ENCODE data around the gene ZZZ3.
"Not testable (repeated sequence)": the region's sequence is repeated elsewhere in the genome, so short reads cannot be mapped to it uniquely, and the experiment has no call there.

Gene ZZZ3
- long read RNA-seq, donor 1, partial matches to known transcripts = 0 of 3 reads
- long read RNA-seq, donor 1, other reads (novel, unspliced or antisense) = 0 of 3 reads
- long read RNA-seq, donor 2, full-length matches to known transcripts = 4 of 4 reads
- long read RNA-seq, donor 2, partial matches to known transcripts = 0 of 4 reads
- long read RNA-seq, donor 2, other reads (novel, unspliced or antisense) = 0 of 4 reads
- long read RNA-seq, donor 3, partial matches to known transcripts = 0 of 2 reads
- long read RNA-seq, donor 3, other reads (novel, unspliced or antisense) = 0 of 2 reads
- long read RNA-seq, donor 4, full-length matches to known transcripts = 5 of 5 reads
- long read RNA-seq, donor 4, partial matches to known transcripts = 0 of 5 reads
- long read RNA-seq, donor 4, other reads (novel, unspliced or antisense) = 0 of 5 reads
- long read RNA-seq, donor 5, full-length matches to known transcripts = 2 of 2 reads
- long read RNA-seq, donor 5, partial matches to known transcripts = 0 of 2 reads
- long read RNA-seq, donor 5, other reads (novel, unspliced or antisense) = 0 of 2 reads
- long read RNA-seq, donor 6, full-length matches to known transcripts = 8 of 8 reads
- long read RNA-seq, donor 6, partial matches to known transcripts = 0 of 8 reads
- long read RNA-seq, donor 6, other reads (novel, unspliced or antisense) = 0 of 8 reads
- long read RNA-seq, donor 7, partial matches to known transcripts = 8 of 11 reads
- long read RNA-seq, donor 7, other reads (novel, unspliced or antisense) = 0 of 11 reads
- long read RNA-seq, donor 8, full-length matches to known transcripts = 4 of 4 reads
- long read RNA-seq, donor 8, partial matches to known transcripts = 0 of 4 reads
- long read RNA-seq, donor 8, other reads (novel, unspliced or antisense) = 0 of 4 reads

DNA sequence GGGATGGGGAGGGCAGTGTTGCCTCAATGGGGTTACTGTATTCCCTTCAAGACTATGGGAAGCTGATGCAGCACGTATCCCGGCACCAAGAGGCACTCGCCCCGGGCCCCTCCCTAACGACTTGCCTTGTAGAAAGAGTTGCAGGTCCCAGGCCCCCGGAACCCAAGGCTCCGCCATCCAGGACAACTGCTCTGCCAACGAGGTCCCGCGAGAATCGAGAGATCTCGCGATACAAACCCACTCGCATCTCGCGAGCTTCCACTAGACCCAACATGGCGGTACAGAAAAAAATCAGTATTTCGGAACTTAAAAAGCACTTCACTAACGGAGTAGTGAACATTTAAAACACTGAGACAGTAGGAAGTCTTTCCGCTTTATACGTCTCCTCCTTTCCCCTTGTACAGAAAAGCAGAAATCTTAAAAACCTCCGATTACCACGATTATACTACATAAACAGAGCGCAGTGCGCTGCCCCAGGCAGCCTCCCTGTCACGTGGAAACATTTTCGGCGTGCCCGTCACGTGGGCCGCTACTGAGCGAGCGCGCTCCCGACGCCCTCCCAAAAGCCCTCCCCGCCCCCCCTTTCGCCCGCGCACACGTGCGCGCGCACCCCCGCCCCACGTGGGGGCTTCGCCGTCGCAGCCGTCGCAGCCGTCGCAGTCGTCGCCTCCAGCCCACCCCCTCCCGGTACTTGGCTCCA lies at the start of gene ZZZ3:
TSS of gene ZZZ3 (minus strand) at position 199 of the 700 bp plus-strand sequence. CDS start 49,304 bp downstream, outside the sequence.
- DNase-seq = peak; percentile 97

DNA sequence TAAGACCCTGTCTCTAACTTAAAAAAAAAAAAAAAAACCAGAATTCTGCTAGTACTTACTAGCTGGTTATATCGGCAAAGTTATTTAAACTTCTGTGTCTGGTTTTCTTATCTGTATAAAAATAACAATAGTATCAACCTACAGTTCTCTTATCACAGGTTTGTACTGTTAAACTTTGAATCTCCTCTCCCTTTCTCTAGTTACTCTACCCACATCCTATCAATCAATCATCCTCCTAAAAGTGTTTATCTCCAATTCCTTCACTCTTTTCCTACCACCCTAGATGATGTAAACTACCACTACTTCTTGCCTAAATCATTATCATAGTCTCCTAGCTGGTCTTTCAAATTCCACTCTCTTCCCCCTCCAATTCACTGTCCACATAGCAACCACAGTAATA lies 49.6 kb upstream of the ZZZ3 start:
- no peak for DNase-seq

- no peak for DNase-seq
These were observed 43.2 kb upstream of the ZZZ3 start for GRCh38 chr1:77725706-77726105.

- no peak for DNase-seq
These were observed 35.7 kb upstream of the ZZZ3 start for GRCh38 chr1:77718181-77718580.

DNA sequence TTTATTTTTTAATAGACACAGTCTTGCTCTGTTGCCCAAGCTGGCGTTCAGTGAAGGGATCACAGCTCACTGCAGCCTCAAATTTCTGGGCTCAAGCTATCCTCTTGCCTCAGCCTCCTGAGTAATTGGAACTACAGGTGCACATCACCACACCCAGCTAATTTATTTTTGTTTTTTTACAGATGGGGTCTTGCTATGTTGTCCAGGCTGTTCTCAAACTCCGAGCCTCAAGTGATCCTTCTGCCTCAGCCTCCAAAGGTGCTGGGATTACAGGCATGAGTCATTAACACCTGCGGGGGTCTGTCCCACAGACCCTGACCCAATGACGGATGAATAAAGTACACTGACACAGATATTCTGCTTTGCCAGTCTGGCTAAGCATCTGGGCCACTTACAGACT lies 33.6 kb upstream of the ZZZ3 start:
- no peak for DNase-seq

DNA sequence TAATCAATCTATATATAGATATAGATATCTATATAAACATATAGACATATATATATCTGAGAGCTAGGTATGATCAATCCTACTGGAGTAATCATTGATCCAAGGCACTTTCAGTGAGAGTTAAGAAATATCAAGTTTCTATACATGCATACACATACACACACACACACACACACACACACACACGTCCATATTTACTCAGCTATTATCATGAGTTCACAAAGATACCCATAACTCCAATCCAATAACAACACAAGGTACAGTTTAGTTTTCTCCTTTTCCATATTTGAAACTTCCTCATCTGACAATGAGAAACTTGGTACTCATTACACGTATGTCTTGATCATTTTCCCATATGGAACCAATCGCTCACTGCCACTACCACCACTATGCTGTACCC lies 27.3 kb upstream of the ZZZ3 start:
- no peak for DNase-seq

GRCh38 chr1:77706321-77706720 lies 23.9 kb upstream of the ZZZ3 start:
- DNase-seq = no peak

GRCh38 chr1:77704736-77705135 lies 22.3 kb upstream of the ZZZ3 start:
- no peak for DNase-seq

GRCh38 chr1:77699673-77700072 lies 17.2 kb upstream of the ZZZ3 start:
- not testable (repeated sequence) for DNase-seq

- DNase-seq = no peak
These were observed 15.0 kb upstream of the ZZZ3 start for GRCh38 chr1:77697441-77697840.

- no peak for DNase-seq
These were observed 6.5 kb upstream of the ZZZ3 start for GRCh38 chr1:77688939-77689338.

DNA sequence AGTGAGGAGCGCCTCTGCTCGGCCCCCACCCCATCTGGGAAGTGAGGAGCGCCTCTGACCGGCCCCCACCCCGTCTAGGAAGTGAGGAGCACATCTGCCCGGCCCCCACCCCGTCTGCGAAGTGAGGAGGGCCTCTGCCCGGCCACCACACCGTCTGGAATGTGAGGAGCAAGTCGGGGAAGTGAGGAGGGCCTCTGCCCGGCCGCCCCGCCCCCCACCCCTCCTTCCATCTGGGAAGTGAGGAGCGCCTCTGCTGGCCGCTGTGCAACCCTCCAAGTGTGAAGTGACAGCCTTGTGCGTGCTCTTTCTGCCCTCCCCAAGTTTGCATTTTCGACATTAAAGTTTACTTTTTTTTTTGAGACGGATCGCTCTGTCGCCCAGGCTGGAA lies 5.1 kb upstream of the ZZZ3 start:
- DNase-seq = no peak

GRCh38 chr1:77686796-77687518 lies 4.5 kb upstream of the ZZZ3 start:
- no peak for DNase-seq

DNA sequence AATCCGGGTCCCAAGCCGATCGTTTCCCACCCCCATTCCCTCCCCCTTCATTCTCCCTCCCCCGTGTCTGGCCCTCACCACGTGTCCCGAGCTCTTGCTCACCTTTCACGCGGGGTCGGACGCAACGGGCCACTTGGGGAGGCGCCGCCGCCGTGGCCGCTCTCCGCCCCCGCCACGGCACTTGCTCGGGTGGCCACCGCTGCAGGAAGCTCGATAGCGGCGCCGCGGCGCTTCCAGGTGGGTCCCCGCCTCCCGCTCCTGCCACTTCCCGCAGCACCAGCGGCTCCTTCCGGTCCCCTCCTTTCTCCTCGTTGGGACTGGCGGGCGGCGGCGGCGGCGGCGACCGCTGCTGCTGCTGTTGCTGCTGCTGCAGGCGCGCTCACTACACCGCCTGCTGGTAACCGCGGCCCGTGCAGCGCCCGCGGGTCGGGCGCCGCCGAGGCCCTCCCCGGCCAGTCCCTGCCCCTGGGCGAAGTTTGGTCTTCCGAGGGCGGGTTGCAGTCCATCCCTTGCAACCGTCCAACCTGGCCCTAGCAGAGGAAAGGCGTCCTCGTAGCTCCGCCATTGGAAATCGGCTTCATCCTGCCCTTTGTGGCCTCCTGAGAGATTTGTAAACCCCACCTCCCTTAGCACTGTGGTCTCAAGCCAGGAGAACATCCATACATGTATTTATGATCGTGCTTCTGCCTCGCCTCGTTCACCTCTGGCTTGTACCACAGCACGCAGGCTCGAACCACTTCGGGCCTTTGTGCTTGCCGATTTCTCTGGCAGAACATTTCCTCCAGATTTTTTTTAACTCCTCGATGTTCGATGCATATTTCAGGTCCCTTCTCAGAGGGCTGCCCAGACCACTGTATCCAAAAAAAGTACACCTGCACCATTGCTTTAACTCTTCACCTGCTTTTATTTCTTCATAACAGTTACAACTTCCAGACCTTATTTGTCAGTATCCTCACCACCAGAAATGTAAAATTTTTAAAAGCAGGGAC lies 996 bp upstream of the ZZZ3 start:
- DNase-seq = peak; percentile 98

- DNase-seq = no peak
These were observed 2.3 kb downstream of the ZZZ3 start for GRCh38 chr1:77680173-77680572.

GRCh38 chr1:77678660-77679610 lies 3.5 kb downstream of the ZZZ3 start:
- DNase-seq = no peak

- DNase-seq = not testable (repeated sequence)
These were observed 7.7 kb downstream of the ZZZ3 start for GRCh38 chr1:77674807-77675206.

- DNase-seq = no peak
These were observed 8.6 kb downstream of the ZZZ3 start for GRCh38 chr1:77673716-77674355.

DNA sequence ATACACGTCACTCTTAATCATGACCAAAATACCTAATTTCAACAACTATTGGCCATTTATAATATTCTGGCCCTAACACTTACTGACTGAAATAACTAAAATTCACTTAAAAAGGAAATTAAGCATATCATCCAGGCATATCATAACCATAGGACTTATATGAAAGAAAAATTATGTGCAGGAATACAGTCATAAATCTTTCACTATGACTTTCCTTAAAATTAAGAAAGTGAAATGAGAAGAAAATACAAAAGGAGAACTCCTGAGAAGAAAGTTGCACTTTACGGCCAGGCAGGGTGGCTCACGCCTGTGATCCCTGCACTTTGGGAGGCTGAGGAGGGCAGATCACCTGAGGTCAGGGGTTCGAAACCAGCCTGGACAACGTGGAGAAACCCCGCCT lies 9.4 kb downstream of the ZZZ3 start:
- no peak for DNase-seq

All from right kidney (tissue), 9 donors.